DMS153 treated with DMSO at 0.1 percent for 48 hours (cell line): Measurements from ENCODE around the gene LGI2.

ENCODE experiments used
- DNase-seq: peaks from one replicate; lab custom pipeline; 2025; ENCODE audit not compliant: unreplicated experiment; lab: John Stamatoyannopoulos, UW

LGI2 gene

DNA sequence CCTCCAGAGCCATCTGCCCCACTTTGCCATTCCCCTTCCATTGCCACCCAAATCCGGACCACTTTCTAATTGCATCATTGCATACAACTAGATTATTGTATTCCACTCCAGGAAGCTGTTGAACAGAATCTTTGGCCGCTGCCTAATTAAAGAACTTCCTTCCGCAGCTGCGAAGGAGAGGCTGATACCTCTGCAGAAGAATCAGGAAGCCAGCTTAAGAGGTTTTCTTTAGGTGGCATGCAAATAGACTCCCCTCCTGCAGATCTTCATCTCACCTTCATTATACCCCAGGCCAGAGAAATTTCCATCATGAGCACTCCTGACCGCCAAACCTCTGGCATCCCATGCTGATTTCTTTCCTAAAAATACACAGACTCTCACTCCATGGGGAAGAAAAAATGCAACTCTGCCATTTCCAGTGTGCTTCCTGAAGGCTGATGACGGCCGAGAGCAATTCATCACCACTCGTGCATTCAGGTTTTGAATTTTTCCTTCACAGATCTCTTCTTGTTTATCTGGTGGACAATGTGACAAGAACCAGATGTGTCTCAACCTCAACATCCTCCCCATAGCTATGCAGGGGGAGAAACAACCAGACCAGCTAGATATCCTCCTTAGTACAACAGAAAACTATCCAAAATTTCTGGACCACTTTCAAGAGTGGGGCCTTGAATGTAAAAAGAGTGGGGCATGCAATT lies 31.2 kb downstream of the LGI2 start:
- DNase-seq, result no peak

DNA sequence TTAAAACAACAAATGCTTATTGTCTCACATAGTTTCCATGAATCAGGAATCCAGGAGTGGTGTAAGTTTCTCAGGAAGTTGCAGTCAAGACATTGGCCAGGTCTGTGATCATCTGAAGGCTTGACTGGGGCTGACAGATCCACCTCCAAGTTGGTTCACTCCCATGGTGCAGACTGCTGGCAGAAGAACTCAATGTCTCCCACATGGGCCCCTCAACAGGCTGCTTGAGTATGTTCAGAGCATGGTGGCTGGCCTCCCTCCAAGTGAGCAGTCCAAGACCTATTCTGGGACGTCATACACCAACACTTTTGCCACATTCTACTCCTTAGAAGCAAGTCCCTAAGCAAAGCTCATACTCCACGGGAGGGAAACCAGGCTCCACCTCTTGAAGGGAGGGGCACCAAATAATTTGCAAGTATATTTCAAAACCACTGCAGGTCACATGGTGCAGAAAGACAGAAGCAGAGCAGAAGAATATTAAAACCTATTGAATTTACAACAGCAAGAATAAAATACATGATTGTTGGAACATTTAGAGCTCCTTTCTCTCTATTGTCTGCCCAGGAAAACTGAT lies 35.3 kb downstream of the LGI2 start:
- no peak for DNase-seq

DNA sequence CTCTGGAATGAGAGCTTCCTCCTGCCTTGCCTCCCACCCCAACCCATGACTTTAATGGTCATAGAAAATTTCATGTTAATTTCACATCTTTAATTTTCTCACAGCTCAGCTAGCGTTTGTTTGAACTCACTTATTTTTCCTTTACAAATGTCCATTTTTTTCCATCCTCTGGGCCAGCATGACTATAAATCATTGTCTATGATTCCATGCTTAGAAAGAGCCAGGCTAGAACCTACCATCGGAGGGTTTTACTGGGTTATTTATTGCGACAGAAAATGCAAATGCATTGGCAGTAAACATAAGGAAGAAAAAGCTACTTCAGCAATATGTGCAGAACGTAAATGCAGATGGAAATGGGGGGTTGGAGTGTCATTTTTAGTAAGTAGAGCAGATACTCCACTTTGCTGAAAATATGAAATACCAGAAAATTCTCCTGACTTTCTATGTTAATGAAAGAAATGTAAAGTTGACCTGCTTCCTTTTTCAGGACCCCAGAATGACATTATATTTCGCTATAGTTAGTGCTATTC lies 37.1 kb downstream of the LGI2 start:
- no peak for DNase-seq

DNA sequence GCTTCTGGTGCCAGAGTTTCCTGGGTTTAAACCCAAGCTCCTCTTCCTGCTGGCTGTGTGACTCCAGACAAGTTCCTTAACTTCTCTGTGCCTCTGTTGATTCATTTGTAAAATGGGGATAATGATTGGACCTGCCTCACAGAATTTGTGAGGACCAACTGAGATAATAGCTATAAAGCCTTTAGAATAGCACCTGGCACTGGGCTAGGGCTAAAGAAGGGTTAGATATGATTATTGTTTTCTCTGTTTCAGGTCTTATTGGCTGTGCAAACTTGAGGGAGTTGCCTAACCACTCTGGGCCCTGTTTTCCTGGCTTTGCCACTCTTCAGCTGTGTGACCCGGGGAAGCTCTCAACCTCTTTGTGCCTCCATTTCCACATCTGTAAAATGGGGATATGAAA lies 37.8 kb downstream of the LGI2 start:
- no peak for DNase-seq

DNA sequence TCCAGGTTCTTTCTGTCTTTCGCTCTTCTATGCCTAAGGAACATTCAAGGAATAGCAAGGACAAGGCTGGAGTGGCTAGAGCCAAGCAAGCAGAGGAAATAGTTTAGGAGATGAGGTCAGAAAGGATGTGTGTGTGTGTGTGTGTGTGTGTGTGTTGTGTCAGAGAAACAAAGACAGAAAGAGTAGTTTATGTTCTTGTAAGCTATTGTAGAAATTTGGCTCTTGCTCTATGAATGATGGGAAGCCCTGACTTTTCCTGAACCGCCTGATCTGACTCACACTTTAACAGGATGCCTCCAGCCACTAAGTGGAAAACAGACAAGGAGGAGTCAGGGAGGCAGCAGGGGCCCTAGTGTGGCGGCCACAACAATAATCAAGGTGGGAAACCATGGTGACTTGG lies 39.7 kb downstream of the LGI2 start:
- no peak for DNase-seq

DNA sequence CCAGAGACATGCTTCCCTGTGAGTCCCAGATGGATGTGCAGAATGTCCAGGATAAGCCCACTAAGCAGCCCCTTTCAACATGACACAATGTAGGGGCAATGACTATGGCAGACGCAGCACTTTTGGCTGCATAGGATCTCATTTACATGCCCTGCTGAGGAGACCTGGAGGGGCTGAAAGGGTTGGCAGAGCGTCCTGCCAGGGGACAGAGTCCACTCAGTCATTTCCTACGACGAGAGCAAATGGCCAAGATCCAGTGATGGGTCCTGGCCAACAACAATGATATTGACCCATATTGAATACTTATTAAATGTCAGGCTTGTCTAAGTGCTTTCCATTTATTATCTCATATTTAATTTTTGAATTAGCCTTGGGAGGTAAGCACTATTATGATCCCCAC lies 41.4 kb downstream of the LGI2 start:
- no peak for DNase-seq

DNA sequence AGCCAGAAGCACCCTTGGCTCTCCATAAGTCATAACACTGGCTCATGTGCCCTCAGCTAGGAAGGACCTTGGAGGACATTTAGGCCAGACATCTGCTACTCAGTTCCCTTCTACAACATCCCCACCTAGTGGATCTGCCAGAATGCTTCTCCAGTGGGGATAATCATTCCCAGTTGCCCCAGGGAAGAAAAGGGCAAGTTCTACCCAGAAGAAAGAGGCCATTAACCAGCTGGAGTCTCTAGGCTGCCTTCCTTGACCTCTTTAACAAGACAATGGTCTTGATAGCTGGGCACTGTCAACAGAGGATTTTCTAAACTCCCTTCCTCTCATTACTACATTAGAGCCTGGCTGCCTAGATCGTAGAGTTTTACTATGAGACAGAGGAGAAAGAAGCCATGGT lies 42.0 kb downstream of the LGI2 start:
- no peak for DNase-seq

DNA sequence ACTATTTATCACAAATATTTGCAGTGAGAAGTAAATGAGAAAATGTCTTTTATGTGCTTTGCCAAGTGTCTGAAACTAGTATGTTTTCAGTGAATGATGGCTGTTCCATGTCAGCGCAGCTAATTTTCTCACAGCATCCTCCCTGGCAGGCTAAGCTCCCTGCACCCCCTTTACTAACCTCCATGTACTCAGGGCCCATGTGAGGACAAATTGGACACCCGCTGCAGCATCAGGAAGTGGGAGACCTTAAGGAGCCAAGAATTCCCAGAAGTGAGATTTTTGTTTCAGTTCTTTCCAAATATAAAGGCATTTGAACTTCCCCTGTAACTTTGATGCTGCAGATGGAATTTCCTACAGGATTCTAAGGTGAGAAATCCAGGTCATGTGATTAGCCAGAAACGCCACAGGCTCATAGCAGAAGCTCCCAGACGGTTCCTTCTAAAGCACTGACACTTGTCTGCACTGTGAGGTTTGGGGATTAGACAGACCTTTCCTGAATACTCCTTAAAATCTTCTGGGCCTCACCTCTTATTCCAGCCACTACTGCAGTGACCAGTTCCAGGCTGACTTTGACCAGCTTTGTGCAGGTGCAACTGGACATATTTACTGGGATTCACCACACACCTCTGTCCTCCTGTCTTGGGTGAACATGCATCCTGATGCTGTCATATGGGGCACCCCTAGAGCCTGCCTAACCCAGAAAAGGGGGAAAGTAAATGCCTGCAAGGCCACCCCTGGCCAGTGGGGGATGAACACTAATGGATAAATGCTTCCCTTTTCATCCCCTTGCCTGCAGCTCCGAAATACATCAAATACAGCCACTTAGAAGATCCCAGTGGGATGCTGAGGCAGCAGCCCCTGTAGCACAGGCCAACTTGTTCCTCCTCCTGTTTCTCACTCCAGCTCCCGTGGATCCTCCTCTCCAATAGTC lies 45.9 kb downstream of the LGI2 start:
- DNase-seq, result no peak

DNA sequence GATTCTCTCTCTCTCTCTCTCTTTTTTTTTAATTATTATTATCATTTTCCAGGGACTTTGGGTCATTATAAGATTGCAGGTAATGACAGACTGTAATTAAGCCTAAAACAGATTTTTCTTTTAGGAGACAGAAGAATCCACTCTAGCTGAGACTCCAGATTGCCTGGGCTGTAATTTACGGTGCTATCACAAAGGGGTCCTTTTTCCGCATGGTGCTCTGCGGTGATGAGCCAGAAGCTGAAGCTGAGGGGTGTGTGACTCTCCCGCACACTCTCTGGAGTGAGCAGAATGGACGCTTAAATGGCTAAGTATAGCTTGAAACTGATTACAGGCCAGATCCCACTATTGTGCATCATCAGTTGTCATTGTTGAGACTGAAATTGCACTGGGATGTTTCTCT lies 50.0 kb downstream of the LGI2 start:
- no peak for DNase-seq

DNA sequence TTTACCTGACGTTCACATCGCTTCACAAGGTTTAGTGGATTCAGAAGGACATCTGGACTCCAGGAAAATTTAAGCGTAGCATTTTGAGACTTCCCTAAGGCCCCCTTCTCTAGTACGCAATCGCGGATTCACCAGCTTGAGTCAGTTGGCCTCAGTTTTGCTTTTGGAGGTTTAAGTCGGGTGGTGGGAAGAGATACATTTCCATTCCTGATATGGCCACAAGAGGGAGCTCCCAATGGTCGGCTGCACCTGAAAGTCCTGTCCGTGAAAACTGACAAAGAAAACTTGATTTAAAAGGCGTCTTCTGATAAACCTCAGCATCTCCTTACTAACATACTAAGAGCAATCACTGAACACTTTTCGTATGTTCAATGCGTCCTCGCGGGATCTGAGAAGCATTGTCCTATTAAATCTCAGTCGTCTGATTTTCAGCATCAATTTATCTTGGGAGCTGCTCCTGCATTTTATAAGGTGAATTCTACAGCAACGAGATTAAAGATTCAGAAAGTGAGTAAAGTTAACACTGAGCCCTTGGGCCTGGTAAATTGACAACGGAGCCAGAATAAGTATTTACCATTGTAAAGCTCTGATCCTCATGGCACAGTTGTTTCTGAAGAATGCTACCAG lies 50.6 kb downstream of the LGI2 start:
- peak; percentile 3 for DNase-seq

DNA sequence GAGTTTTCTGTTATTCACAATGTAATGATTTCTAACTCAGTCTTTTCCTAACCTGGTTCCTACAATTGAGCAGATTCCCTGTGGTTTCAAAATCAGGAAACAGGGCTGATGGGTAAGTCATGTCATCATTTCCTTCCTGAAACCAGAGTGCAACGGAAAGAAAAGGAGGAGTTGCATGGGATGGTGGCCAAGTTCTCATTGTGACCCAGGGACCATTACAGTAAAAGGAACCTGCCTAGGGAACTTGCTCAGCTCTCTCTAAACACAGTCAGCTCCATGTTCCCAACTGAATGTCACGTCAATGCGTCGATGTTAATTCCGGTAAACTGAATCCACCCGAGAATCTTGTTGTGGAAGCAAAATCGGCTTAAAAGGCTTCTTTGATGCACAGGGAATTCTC lies 51.2 kb downstream of the LGI2 start:
- DNase-seq, result no peak

DNA sequence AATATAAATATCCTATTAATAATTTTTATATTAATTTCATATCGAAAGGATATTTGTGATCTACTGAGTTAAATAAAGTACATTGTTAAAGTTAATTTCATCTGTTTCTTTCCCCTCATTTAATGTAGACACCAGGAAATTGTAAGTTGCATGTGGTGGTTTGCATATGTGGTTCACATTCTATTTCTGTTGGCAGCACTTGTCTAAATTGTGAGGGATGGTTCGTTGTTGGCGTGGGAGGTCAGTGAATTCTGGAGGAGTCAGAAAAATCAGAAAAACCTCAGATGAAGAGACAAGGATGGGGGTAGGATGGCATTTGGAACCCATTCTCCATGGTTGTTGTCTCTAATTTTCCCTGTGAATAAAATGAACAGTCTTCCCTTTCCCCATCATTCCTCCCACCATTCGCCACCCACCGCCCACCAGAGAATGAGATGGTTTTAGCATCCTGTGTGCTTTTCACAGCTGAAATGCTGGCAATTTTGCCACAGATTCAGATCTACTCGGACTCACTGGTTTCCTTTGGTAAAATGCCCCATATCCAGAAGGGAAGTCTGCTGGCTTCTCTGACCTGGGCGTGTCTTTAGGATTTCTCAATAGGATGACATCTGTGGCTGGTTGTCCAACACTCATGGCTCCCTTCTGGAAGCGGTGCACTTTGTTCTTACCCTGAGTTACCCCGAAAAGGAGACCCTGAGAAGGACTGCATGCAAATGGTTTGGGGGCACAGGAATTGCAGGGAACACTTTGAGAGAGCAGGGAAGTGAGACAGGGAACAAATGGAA lies 52.3 kb downstream of the LGI2 start:
- no peak for DNase-seq

DNA sequence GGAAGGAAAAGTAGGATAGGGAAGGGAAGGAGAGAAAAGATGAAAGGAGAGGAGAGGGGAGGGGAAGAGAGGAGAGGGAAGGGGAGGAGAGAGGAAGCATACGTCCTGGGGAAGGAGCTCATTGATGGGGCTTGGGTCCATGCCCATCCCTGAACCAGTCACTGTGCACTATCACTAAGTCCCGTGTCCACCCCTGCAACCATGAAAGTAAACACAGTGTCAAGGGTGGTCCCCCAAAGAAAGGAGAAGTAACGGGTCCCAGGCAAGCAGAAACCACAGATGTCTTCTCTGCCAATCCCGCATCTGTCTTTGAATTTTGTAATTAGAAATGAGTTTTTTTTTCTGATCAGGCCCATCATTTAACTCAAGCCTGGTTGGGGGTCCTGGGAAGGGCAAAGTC lies 55.2 kb downstream of the LGI2 start:
- DNase-seq, result no peak

DNA sequence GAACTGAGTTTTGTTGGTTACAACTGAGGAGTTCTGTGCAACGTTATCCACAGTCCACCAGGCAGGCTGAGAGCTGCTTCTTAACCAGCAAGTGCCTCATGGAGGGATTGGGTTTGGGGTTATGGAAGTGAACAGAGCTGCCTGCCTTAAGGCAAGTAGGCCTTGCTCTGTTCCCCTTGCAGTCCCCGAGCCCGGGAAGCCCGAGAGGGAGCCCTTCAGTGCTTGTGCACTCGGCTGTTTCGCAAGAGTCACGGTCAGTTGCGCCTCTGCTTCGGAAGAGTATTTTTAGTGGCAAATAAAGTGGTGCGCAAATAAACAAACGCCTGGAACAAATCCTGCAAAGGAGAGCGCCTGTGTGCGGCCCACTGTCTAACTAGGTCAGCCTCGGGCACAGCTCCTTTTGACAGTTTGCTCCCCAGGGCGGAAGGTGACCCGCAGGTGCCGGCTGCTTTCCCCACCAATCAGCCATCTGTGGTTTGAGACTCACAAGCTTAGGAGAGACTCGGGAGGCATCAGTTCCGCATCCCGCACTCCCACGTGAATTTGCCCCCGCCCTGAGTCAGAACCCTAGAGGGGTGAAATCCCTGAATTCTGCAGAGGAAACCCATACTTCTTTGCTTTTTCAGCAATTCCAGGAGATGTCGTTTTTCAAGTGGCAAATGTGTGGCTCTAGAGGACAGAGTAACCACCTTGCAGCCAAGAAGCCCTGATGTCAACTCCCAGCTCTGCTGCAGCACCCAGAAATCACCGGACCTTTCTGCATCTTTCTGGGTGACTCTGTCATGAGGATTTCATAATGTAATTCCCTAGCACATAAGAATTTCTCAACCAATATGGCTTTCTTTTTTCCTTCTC lies 56.8 kb downstream of the LGI2 start:
- DNase-seq, result no peak

DNA sequence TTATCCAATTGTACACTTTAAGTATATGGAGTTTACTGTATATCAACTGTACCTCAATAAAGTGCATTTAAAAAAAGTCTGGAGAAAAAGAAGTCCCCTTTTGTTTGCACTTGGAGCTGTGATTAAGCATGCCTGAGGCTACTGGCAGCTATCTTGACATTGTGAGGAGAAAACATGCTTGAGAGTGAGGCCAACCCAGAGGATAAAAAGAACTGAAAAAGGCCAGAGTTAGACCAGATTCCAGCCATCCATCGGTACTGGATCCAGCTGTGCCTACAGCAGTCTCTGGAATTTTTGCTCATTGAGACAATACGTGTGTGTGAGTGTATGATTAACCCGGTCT lies 57.4 kb downstream of the LGI2 start:
- no peak for DNase-seq

DNA sequence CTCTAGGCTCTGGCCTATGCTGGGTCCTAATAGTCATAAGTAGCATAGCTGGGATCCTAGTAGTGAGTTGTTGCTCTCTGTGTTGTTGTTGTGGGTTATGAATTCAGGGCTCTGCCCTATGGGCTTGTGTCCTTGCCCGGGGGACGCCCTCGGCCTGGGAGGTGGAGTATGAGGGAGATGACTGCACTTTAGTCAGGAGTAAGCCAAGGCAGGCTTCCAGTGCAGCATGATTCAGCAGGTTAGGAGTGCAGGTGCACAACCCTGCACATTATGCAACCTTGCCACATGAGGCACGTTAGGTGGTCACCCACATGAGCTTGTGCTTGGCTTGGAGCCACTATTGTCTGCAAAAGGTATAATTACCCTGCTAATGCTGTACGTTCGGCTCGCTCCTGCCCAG lies 59.6 kb downstream of the LGI2 start:
- DNase-seq, result no peak

DNA sequence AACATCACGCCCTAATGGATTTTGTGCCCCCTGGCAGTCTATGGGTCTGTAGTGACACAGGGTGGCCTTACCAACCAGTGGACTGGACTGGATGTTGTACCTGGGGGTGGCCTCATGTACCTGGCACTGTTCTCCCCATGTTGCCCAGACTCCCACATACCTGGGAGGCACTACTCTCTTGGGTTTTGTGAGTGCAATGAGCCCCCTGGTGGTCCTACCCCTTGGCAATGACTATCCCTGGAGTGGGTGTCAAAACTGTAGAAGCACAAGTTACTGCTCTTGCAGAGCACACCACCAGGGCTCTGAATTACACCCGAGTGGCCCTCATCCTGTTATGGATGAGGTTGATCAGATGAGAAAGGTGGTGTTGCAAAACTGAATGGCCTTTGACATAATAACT lies 60.1 kb downstream of the LGI2 start:
- DNase-seq, result no peak

DNA sequence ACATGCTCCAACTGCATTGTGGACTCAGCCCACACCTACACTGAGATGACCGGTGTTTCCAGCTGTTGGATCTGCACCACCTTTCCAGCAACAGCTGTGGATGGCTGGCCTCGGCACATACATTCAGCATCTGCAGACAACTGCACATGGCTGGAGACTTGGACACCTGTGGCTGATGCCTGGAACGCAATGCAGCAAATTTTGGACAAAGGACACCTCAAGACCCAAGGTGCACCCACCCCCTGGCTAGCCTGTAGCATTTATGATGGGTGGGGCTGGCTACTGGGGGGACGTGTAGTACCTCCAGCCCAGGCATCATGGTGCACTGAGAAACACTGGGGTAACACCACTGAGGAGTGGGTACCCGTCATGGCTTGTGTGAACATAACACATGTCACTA lies 60.6 kb downstream of the LGI2 start:
- DNase-seq, result no peak

DNA sequence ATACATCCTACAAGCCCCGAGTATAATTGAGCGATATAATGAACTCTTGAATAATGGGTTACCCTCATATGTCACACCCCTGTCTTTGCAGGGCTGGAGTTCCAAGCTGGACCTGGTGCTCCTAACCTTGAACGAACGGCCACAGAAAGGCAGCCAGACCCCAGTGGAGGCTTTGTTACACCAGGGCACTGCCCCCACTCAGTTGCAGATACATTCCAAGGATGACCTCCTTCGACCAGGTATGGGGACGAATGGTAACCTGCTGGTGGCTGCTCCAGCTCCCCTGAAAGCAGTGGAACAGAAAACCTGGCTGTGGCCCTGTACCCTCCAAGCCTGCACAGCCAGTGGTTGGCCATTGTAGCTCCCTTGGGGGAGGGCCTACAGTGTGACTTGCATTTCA lies 61.3 kb downstream of the LGI2 start:
- no peak for DNase-seq

DNA sequence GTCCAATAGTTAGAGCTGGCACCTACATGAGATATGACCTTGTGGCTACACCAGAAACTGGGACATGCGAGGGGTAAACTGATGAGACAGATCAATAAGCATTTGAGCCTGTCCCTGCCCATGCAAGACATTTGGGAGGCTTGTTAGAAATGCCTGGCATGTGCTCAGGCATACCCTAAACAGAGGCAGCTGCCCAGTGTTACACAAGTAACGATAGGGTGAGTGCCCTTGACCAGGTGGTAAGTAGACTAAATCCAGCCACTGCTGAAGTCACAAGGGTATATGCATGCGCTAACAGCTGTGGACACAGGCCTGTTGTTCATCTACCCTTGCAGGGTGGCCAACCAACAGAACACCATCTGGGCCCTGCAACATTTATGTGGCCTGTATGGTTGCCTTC lies 61.8 kb downstream of the LGI2 start:
- no peak for DNase-seq
